GM20000 (cell line): ENCODE results near the gene RTL10.
"Not testable (repeated sequence)": the region's sequence is repeated elsewhere in the genome, so short reads cannot be mapped to it uniquely, and the experiment has no call there.

Experiments
- DNase-seq: peaks from one replicate; pipeline ENCODE4 v3.0.0; 2012; ENCODE audit warnings: low spot score
- TF ChIP-seq, protein P1 (sequence below): IDR thresholded peaks from 2 replicates; pipeline ENCODE4 v1.5.1; 2012; ENCODE audit warnings: mild to moderate bottlenecking, control low read depth; ENCODE audit errors: extremely low read depth, missing control alignments

RTL10 gene

DNA sequence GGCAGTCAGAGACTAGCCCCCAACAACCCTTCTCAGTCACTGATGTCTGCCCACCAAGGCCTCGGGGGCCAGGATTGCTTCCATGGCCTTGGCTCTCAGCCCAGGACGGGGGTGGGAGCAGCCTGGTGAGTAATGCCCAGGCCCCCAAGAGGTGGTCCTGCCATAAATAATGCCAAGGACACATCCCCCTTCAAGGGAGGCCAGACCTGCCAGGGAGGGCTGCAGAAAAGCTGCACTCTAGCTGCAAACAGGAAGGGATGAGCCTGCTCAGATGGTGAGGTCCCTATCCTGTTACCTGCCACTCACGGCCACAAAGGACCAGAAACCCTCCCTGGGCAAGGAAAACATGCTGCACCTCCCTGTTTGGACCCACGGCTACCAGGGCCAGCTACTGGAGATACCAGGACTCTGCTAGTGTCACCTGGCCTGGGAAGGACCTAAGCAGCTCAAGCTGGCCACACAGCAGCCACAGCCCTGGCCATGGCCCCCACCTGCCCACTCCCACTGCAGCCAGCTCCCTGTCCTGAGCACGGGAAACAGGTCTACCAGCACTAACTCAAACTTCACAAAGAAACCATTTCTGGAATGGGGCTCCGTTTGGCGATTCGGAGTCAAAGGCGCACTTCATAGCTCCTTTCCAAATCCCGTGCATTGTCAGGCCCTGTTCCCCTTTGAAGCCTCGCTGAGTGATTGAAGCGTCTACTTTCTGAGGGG, 12.1 kb downstream of the RTL10 start:
- TF ChIP-seq, protein P1, sequence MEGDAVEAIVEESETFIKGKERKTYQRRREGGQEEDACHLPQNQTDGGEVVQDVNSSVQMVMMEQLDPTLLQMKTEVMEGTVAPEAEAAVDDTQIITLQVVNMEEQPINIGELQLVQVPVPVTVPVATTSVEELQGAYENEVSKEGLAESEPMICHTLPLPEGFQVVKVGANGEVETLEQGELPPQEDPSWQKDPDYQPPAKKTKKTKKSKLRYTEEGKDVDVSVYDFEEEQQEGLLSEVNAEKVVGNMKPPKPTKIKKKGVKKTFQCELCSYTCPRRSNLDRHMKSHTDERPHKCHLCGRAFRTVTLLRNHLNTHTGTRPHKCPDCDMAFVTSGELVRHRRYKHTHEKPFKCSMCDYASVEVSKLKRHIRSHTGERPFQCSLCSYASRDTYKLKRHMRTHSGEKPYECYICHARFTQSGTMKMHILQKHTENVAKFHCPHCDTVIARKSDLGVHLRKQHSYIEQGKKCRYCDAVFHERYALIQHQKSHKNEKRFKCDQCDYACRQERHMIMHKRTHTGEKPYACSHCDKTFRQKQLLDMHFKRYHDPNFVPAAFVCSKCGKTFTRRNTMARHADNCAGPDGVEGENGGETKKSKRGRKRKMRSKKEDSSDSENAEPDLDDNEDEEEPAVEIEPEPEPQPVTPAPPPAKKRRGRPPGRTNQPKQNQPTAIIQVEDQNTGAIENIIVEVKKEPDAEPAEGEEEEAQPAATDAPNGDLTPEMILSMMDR: no peak

GRCh38 chr22:19841641-19842392, 12.9 kb downstream of the RTL10 start:
- TF ChIP-seq, protein P1: no peak
- no peak for DNase-seq

More for the DNA sequence above, 12.1 kb downstream of the RTL10 start:
- DNase-seq: no peak

GRCh38 chr22:19840955-19841640, 13.6 kb downstream of the RTL10 start:
- no peak for DNase-seq
- TF ChIP-seq, protein P1: no peak

GRCh38 chr22:19840059-19840458, 14.6 kb downstream of the RTL10 start:
- DNase-seq: no peak
- TF ChIP-seq, protein P1: no peak

DNA sequence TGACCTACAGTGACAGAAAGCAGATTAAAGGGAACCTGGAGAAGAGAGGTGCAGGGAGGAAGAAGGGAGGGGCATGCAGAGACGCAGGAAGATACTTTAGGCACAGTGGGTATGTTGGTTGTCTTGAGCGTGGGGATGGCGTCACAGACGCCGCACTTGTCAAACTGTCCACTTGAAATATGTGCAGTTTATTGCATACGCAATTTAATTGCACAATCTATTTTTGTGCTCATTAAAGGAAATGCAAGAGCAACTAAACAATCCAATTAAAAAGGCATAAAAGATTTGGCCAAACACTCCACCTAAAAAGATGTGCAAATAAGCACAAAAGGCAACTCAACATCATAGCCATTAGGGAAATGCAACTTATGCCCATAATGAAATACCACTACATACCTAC, 16.8 kb downstream of the RTL10 start:
- no peak for DNase-seq
- TF ChIP-seq, protein P1: no peak

DNA sequence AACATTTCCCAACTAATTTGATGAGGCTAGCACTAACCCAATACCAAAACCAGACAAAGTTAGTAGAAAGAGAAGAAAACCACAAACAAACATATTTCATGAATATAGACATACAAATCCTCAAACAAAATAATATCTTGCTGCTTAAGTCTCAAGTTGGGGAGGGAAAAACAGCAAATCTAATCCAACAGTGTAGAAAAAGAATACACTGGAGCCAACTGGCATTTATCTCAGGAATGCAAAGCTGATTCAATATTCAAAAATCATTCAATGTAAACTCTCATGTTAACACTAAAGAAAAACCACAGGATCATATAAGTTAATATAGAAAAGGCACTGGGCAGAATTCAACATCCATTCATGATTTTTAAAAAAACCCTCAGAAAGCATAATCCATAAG, 18.2 kb downstream of the RTL10 start:
- TF ChIP-seq, protein P1: no peak
- no peak for DNase-seq

DNA sequence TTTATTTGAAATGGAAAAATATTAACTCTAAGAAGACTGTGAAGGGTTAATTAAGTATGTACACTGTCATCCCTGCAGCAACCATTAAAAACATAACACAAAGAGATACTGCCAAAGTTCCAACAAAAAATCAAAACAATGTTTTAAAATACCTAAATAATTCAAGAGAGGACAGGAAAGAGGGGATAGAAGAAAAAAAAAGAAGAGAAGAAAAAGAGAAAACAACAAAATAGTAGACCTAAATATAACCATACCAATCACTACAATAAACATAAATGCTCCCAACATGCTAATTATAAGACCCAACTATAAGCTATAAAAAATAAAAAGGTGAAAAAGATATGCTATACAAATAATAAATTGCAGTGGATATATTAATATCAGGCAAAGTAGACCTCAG, 20.1 kb downstream of the RTL10 start:
- TF ChIP-seq, protein P1: no peak
- no peak for DNase-seq

DNA sequence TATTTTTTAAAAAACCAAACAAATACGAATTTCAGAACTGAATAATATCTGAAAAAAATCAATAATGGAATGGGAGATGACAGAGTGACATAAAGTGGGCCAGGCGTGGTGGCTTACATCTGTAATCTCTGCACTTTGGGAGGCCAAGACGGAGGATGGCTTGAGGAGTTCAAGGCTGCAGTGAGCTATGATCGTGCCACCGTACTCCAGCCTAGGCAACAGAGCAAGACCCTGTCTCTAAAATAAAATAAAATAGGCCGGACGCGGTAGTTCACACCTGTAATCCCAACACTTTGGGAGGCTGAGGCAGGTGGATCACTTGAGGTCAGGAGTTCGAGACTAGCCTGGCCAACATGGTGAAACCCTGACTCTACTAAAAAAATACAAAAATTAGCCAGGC, 21.3 kb downstream of the RTL10 start:
- not testable (repeated sequence) for DNase-seq
